DND-41 (cell line): ENCODE results near the gene TMEM135.

Experiments used
- ATAC-seq: fragments of 200-7000 bp; cut with Tn5 transposase; 3 replicates; pipeline ENCODE4 v1.9.1; 2021; ENCODE audit warnings: low read depth; ENCODE audit not compliant: insufficient read depth
- DNase-seq: peaks from one replicate; pipeline ENCODE4 v3.0.0-alpha.2; 2020
- H2AFZ ChIP-seq: 2 replicates; pipeline ENCODE4 v1.6.0; 2012; ENCODE audit warnings: low read depth, low read length
- H3K27ac ChIP-seq: 2 replicates; pipeline ENCODE4 v1.5.1; 2012; ENCODE audit warnings: low read length, inconsistent platforms
- H3K27me3 ChIP-seq: fragments of 200-600 bp; sonication (generic); 2 replicates; pipeline ENCODE4 v1.6.0; 2012; ENCODE audit warnings: low read length, mild to moderate bottlenecking, inconsistent platforms; ENCODE audit not compliant: insufficient read depth, poor library complexity
- H3K36me3 ChIP-seq: 2 replicates; pipeline ENCODE4 v1.5.1; 2012; ENCODE audit warnings: low read length, inconsistent platforms; ENCODE audit not compliant: insufficient read depth
- H3K4me1 ChIP-seq: 2 replicates; pipeline ENCODE4 v1.5.1; 2012; ENCODE audit warnings: mild to moderate bottlenecking, low read length; ENCODE audit not compliant: insufficient read depth
- H3K4me2 ChIP-seq: 2 replicates; pipeline ENCODE4 v1.6.0; 2012; ENCODE audit warnings: mild to moderate bottlenecking, moderate library complexity, low read length, inconsistent platforms; ENCODE audit not compliant: insufficient read depth
- H3K4me3 ChIP-seq, 2 experiments: fragments of 200-600 bp in 1 of 2; shearing (Covaris generic) in 1 of 2; 2 replicates each; pipeline ENCODE4 v1.5.1; 2012 to 2016; ENCODE audit warnings: inconsistent platforms in 2 of 2, low read length in 2 of 2, mild to moderate bottlenecking in 2 of 2, low read depth in 1 of 2, moderate library complexity in 1 of 2
- H3K79me2 ChIP-seq: 2 replicates; pipeline ENCODE4 v1.6.0; 2012; ENCODE audit warnings: low read length, inconsistent platforms; ENCODE audit not compliant: insufficient read depth
- H3K9ac ChIP-seq: 2 replicates; pipeline ENCODE4 v1.6.0; 2012; ENCODE audit warnings: low read depth, mild to moderate bottlenecking, inconsistent platforms, low read length, moderate library complexity
- H3K9me3 ChIP-seq: 2 replicates; pipeline ENCODE4 v1.5.1; 2012; ENCODE audit warnings: low read length, moderate library complexity, mild to moderate bottlenecking, inconsistent platforms; ENCODE audit not compliant: insufficient read depth, severe bottlenecking
- H4K20me1 ChIP-seq: 2 replicates; pipeline ENCODE4 v1.6.0; 2012; ENCODE audit warnings: low read length; ENCODE audit not compliant: insufficient read depth
- EZH2 ChIP-seq: IDR thresholded peaks from 3 replicates; pipeline ENCODE4 v1.6.1; 2012; ENCODE audit warnings: borderline replicate concordance, low read depth, mild to moderate bottlenecking, moderate library complexity, low read length, inconsistent platforms; ENCODE audit not compliant: severe bottlenecking
- TF ChIP-seq, protein P1 (sequence below): IDR thresholded peaks from 2 replicates; pipeline ENCODE4 v1.5.1; 2012; ENCODE audit warnings: borderline replicate concordance, low read length, moderate library complexity, mild to moderate bottlenecking; ENCODE audit not compliant: poor library complexity, severe bottlenecking; ENCODE audit errors: extremely low read depth

TMEM135 gene

DNA sequence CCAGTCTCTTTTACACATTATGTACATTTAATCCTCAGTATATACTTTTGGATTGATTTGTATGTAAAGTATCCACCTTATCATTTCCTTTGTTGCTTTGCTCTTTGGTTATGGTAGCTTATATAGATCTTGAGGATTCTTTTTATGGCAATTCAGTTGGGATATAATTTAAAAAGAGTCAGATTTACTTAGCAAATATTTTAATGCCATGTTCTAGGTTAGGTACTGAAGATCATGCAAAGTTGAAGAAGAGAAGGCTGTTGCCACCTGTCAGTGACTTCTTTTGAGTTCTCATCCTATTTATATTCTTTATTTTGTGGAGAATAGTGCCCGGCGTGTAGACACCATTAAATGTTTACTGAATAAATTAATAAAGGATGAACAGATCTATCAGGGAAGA lies 279.7 kb downstream of the TMEM135 start:
- ATAC-seq (no peak), DNase-seq (no peak)
- TF ChIP-seq, protein P1, sequence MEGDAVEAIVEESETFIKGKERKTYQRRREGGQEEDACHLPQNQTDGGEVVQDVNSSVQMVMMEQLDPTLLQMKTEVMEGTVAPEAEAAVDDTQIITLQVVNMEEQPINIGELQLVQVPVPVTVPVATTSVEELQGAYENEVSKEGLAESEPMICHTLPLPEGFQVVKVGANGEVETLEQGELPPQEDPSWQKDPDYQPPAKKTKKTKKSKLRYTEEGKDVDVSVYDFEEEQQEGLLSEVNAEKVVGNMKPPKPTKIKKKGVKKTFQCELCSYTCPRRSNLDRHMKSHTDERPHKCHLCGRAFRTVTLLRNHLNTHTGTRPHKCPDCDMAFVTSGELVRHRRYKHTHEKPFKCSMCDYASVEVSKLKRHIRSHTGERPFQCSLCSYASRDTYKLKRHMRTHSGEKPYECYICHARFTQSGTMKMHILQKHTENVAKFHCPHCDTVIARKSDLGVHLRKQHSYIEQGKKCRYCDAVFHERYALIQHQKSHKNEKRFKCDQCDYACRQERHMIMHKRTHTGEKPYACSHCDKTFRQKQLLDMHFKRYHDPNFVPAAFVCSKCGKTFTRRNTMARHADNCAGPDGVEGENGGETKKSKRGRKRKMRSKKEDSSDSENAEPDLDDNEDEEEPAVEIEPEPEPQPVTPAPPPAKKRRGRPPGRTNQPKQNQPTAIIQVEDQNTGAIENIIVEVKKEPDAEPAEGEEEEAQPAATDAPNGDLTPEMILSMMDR, result no peak
- TF ChIP-seq EZH2, result no peak
- H3K27me3 ChIP-seq, result no peaks in the 10 kb centered on the region
- no peak overlapping the region for H3K4me3 ChIP-seq
- H2AFZ ChIP-seq, result no peak overlapping the region
- no peaks in the 10 kb centered on the region for H3K4me1 ChIP-seq
- no peak overlapping the region for H3K9ac ChIP-seq
- H4K20me1 ChIP-seq, result no peaks in the 10 kb centered on the region
- peaks cover 11% of the 10 kb centered on the region; the same call in 1 of the 2 replicates for H3K36me3 ChIP-seq
- H3K79me2 ChIP-seq, result no peaks in the 10 kb centered on the region
- no peak overlapping the region for H3K4me2 ChIP-seq
- no peaks in the 10 kb centered on the region for H3K9me3 ChIP-seq
- no peak overlapping the region for H3K27ac ChIP-seq

DNA sequence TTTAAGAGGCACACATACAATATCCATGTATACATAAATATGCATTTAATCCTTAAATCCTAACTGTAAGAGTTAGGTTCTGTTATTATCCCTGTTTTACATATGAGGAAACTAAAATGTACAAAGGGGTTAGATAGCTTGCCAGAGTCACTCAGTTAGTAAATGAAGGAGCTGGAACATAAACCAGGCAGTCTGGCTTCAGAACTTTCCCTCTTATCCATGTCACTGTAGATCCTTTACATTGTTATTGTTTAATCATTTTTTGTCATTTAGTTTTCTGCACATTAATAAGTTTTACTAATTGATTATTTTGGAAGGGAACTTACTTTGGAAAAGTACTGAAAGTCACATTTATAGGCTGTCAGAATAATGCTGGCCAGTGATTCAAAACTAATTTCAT lies 282.4 kb downstream of the TMEM135 start:
- Histone ChIP-seq H3K27ac (no peak overlapping the region), H3K4me1 (no peaks in the 10 kb centered on the region), H3K36me3 (peaks cover 11% of the 10 kb centered on the region; the same call in 1 of the 2 replicates), H3K4me2 (no peak overlapping the region), H3K9me3 (no peaks in the 10 kb centered on the region), H3K4me3 (no peak overlapping the region), H3K79me2 (no peaks in the 10 kb centered on the region), H3K9ac (no peak overlapping the region), H2AFZ (no peak overlapping the region), H4K20me1 (no peaks in the 10 kb centered on the region), H3K27me3 (no peaks in the 10 kb centered on the region)
- no peak for TF ChIP-seq EZH2
- TF ChIP-seq, protein P1, result no peak
- no peak for ATAC-seq
- DNase-seq, result no peak

DNA sequence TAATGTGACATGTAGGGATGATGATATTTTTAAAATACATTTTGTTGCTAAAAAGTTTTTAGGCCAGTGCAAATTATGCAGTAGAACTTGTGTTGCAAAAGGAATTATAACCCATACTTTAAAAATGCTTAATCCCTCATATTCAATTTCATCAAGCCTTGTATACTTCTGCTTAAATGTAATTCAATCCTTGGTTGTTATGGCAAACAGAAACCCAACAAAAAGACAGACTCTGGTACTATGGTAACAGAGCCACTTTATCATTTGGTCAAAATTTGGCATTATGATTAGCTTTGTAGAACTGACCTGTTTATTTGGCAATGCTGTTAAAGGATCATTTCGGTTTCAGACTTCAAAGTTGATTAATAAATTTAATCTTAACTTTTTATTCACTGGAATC lies 284.8 kb downstream of the TMEM135 start:
- peaks cover 11% of the 10 kb centered on the region; the same call in 1 of the 2 replicates for H3K36me3 ChIP-seq

More for the DNA sequence above, 284.8 kb downstream of the TMEM135 start:
- no peak overlapping the region for H3K27ac ChIP-seq
- no peaks in the 10 kb centered on the region for H3K27me3 ChIP-seq
- H3K9me3 ChIP-seq, result no peaks in the 10 kb centered on the region
- TF ChIP-seq EZH2, result no peak
- TF ChIP-seq, protein P1, result no peak
- H3K79me2 ChIP-seq, result no peaks in the 10 kb centered on the region
- no peak overlapping the region for H3K4me2 ChIP-seq
- DNase-seq (no peak), ATAC-seq (no peak)
- H3K9ac ChIP-seq, result no peak overlapping the region
- no peak overlapping the region for H3K4me3 ChIP-seq
- H4K20me1 ChIP-seq, result no peaks in the 10 kb centered on the region
- no peak overlapping the region for H2AFZ ChIP-seq
- H3K4me1 ChIP-seq, result no peaks in the 10 kb centered on the region
